NT2/D1 (cell line): ENCODE results near the gene AUP1.
A peak's percentile ranks its signal among the peaks of the same experiment; 100 is the strongest.

Experiments used
- SUZ12 ChIP-seq: IDR thresholded peaks from 2 replicates; pipeline ENCODE4 v1.6.1; 2011; ENCODE audit not compliant: insufficient read length, insufficient read depth; ENCODE audit errors: extremely low read depth
- YY1 ChIP-seq: IDR thresholded peaks from 2 replicates; pipeline ENCODE4 v1.6.1; 2011; ENCODE audit not compliant: insufficient read length, insufficient read depth
- ZNF274 ChIP-seq: IDR thresholded peaks from 2 replicates; pipeline ENCODE4 v1.6.1; 2011; ENCODE audit warnings: mild to moderate bottlenecking, low read depth, low read length

GRCh38 chr2:74498500-74499266, 30.8 kb downstream of the AUP1 start:
- peak; percentile 18 for TF ChIP-seq SUZ12
- TF ChIP-seq ZNF274 = no peak
- TF ChIP-seq YY1 = no peak
